GM12874 (cell line): ENCODE results near the gene LAG3.

ENCODE experiments used
- CTCF ChIP-seq: IDR thresholded peaks from 2 replicates; pipeline ENCODE4 v1.5.1; 2011; ENCODE audit warnings: low read depth, mild to moderate bottlenecking, control low read depth, low read length, moderate library complexity; ENCODE audit not compliant: insufficient read depth

Gene LAG3

GRCh38 chr12:6777386-6777785, 5.1 kb downstream of the LAG3 start:
- TF ChIP-seq CTCF, result no peak

- TF ChIP-seq CTCF, result no peak
These were observed 5.9 kb downstream of the LAG3 start for GRCh38 chr12:6778217-6778573.

- peak; percentile 91 for TF ChIP-seq CTCF
These were observed 6.5 kb downstream of the LAG3 start for GRCh38 chr12:6778574-6779550.

- TF ChIP-seq CTCF, result no peak
These were observed 7.5 kb downstream of the LAG3 start for GRCh38 chr12:6779708-6780432.

- no peak for TF ChIP-seq CTCF
These were observed 8.3 kb downstream of the LAG3 start for GRCh38 chr12:6780573-6780972.

GRCh38 chr12:6782119-6782518, 9.8 kb downstream of the LAG3 start:
- TF ChIP-seq CTCF, result no peak

GRCh38 chr12:6782850-6783566, 10.7 kb downstream of the LAG3 start:
- TF ChIP-seq CTCF, result no peak
